ENCODE measurements around the gene GPATCH4. TPM values are rescaled to one million over a fixed set of nuclear protein-coding genes. Genes with fewer than 3 reads are reported as not detected.

The GPATCH4 gene
- total and polyA plus RNA-seq, 12 donors, result 9.3 to 34.5 (median 13.5) TPM

GRCh38 chr1:156586892-156587477, 14.3 kb downstream of the GPATCH4 start:
- no peak overlapping the region for H3K4me3 ChIP-seq
- WGBS, 2 donors, result 94 to 97% methylated on average over 3 of the region's 3 CpGs
- H3K9me3 ChIP-seq, result no peaks in the 10 kb centered on the region
- no peak overlapping the region for H3K27ac ChIP-seq
- intact Hi-C loops (cut with DNase I), result loop anchor here in 2 of 10 donors (5.0 to 10.0 kb wide), 2 partner anchors 122 to 135 kb away; no protein-coding TSS in a partner anchor
- DNase-seq (no peak), ATAC-seq (no peak)
- no peaks in the 10 kb centered on the region for H3K27me3 ChIP-seq
- no peaks in the 10 kb centered on the region for H3K36me3 ChIP-seq
- peaks cover 0 to 19% (median 11%) of the 10 kb centered on the region in 9 donors for H3K4me1 ChIP-seq
- TF ChIP-seq CTCF (IDR thresholded peaks at IDR 0.05), result no peak

- Histone ChIP-seq H3K9me3 (no peaks in the 10 kb centered on the region), H3K4me1 (peaks cover 0 to 17% (median 8%) of the 10 kb centered on the region in 9 donors), H3K36me3 (no peaks in the 10 kb centered on the region), H3K4me3 (no peak overlapping the region), H3K27me3 (no peaks in the 10 kb centered on the region), H3K27ac (no peak overlapping the region)
- 70 to 87% methylated on average over 4 of the region's 4 CpGs for WGBS, 2 donors
- no peak for TF ChIP-seq CTCF (IDR thresholded peaks at IDR 0.05)
- ATAC-seq, result no peak
- intact Hi-C loops (cut with DNase I), result loop anchor here in 2 of 10 donors (5.0 to 10.0 kb wide), 2 partner anchors 122 to 134 kb away; no protein-coding TSS in a partner anchor
- DNase-seq, result no peak
These were observed 15.0 kb downstream of the GPATCH4 start for GRCh38 chr1:156586323-156586722.

GRCh38 chr1:156584813-156585212, 16.5 kb downstream of the GPATCH4 start:
- H3K36me3 ChIP-seq, result no peaks in the 10 kb centered on the region
- intact Hi-C loops (cut with DNase I), result loop anchor here in 7 of 10 donors (2.0 to 10.0 kb wide), 7 partner anchors 24 to 133 kb away; partner anchors contain the start of gene HAPLN2 (in 1 of the 7)
- H3K4me1 ChIP-seq, result peaks cover 0 to 10% (median 4%) of the 10 kb centered on the region in 9 donors
- DNase-seq (no peak), ATAC-seq (no peak)
- no peak overlapping the region for H3K27ac ChIP-seq
- no peaks in the 10 kb centered on the region for H3K9me3 ChIP-seq
- WGBS, 2 donors, result 41 to 44% methylated on average over 11 of the region's 11 CpGs
- no peak overlapping the region for H3K4me3 ChIP-seq
- TF ChIP-seq CTCF (IDR thresholded peaks at IDR 0.05), result no peak
- H3K27me3 ChIP-seq, result no peaks in the 10 kb centered on the region

GRCh38 chr1:156583821-156584622, 17.3 kb downstream of the GPATCH4 start:
- H3K36me3 ChIP-seq, result no peaks in the 10 kb centered on the region
- TF ChIP-seq CTCF (IDR thresholded peaks at IDR 0.05), result peak; percentile 91 to 95 (median 93)
- DNase-seq, result peak in 1 of 2 donors; percentile 82
- peaks cover 0 to 10% (median 4%) of the 10 kb centered on the region in 9 donors for H3K4me1 ChIP-seq
- H3K27ac ChIP-seq, result no peak overlapping the region
- no peaks in the 10 kb centered on the region for H3K27me3 ChIP-seq
- intact Hi-C loops (cut with DNase I), result loop anchor here in 6 of 10 donors (2.0 to 10.0 kb wide), 6 partner anchors 25 to 119 kb away; partner anchors contain the start of gene HAPLN2 (in 1 of the 6)
- peak in 6 of 8 donors; percentile 36 to 68 (median 61) for ATAC-seq
- H3K4me3 ChIP-seq, result no peak overlapping the region
- 52 to 56% methylated on average over 20 of the region's 20 CpGs for WGBS, 2 donors
- H3K9me3 ChIP-seq, result no peaks in the 10 kb centered on the region
